ENCODE measurements around the gene PPT1.

- TF ChIP-seq POLR2AphosphoS5 (IDR thresholded peaks at IDR 0.05; ENCODE audit: low read depth, low read length) (no peak), SIN3A (IDR thresholded peaks at IDR 0.05; ENCODE audit: borderline replicate concordance, insufficient read depth, low read length) (no peak), TAF1 (IDR thresholded peaks at IDR 0.05; ENCODE audit: borderline replicate concordance, insufficient read depth, low read length) (no peak), REST (IDR thresholded peaks at IDR 0.05; ENCODE audit: insufficient read depth in 1 of 2, low read depth in 2 of 2, low read length in 2 of 2) (no peak)
Measured at GRCh38 chr1:40110389-40110788, 13.3 kb upstream of the PPT1 start.

Measured in PFSK-1 (cell line).